DOHH2 (cell line): ENCODE measurements around the gene DEFB124.

Experiments used
- CTCF ChIP-seq: fragments of 200-600 bp; sonication (generic); IDR thresholded peaks from one replicate; pipeline ENCODE4 v1.5.1; 2014; ENCODE audit warnings: antibody characterized with exemption, mild to moderate bottlenecking, low read depth, low read length; ENCODE audit not compliant: poor library complexity, severe bottlenecking
- EZH2phosphoT487 ChIP-seq: fragments of 200-600 bp; sonication (generic); IDR thresholded peaks from 2 replicates; pipeline ENCODE4 v1.6.1; 2017; ENCODE audit warnings: borderline replicate concordance, mild to moderate bottlenecking, antibody characterized with exemption, low read length, moderate library complexity, mixed read lengths

- no peak for TF ChIP-seq CTCF
- no peak for TF ChIP-seq EZH2phosphoT487
Measured at GRCh38 chr20:31474097-31474436, 860 bp downstream of the DEFB124 start.
